GM23338 (cell line): ENCODE data around the gene TMUB1. TPM values are rescaled to one million over a fixed set of nuclear protein-coding genes. Genes with fewer than 3 reads are reported as not detected.

Experiments used
- ATAC-seq: fragments of 200-7000 bp; cut with Tn5 transposase; 3 replicates; pipeline ENCODE4 v1.9.1; 2020
- DNase-seq: peaks from one replicate; pipeline ENCODE4 v3.0.0-alpha.2; 2015; ENCODE audit warnings: low spot score
- H2AFZ ChIP-seq: fragments of 200-600 bp; sonication (generic); 2 replicates; pipeline ENCODE4 v1.8.0; 2016; ENCODE audit warnings: antibody characterized with exemption, mild to moderate bottlenecking, moderate library complexity
- H3F3A ChIP-seq: fragments of 200-600 bp; sonication (generic); replicated peaks from 2 replicates; pipeline ENCODE4 v1.8.0; 2017; ENCODE audit warnings: antibody characterized with exemption, mixed run types, low read depth
- H3K27ac ChIP-seq: fragments of 200-600 bp; sonication (generic); 2 replicates; pipeline ENCODE4 v1.6.1; 2016; ENCODE audit warnings: low read depth
- H3K27me3 ChIP-seq: fragments of 200-600 bp; sonication (generic); 2 replicates; pipeline ENCODE4 v1.8.0; 2016; ENCODE audit warnings: mild to moderate bottlenecking, mixed run types, moderate library complexity; ENCODE audit not compliant: insufficient read depth
- H3K36me3 ChIP-seq: fragments of 200-600 bp; sonication (generic); 2 replicates; pipeline ENCODE4 v1.8.0; 2016; ENCODE audit warnings: mild to moderate bottlenecking; ENCODE audit not compliant: insufficient read depth
- H3K4me1 ChIP-seq: fragments of 200-600 bp; sonication (generic); 2 replicates; pipeline ENCODE4 v1.8.0; 2016; ENCODE audit warnings: mild to moderate bottlenecking, moderate library complexity; ENCODE audit not compliant: insufficient read depth
- H3K4me2 ChIP-seq: fragments of 200-600 bp; sonication (generic); 2 replicates; pipeline ENCODE4 v1.7.1; 2017; ENCODE audit warnings: mixed run types
- H3K4me3 ChIP-seq: fragments of 200-600 bp; sonication (generic); 2 replicates; pipeline ENCODE4 v1.6.1; 2016; ENCODE audit warnings: mixed run types
- H3K79me2 ChIP-seq: fragments of 200-600 bp; sonication (generic); replicated peaks from 2 replicates; pipeline ENCODE4 v1.8.0; 2017; ENCODE audit warnings: mild to moderate bottlenecking; ENCODE audit not compliant: insufficient read depth
- H3K9me2 ChIP-seq: fragments of 200-600 bp; sonication (generic); 2 replicates; pipeline ENCODE4 v1.8.0; 2017; ENCODE audit not compliant: insufficient read depth
- H4K20me1 ChIP-seq: fragments of 200-600 bp; sonication (generic); replicated peaks from 2 replicates; pipeline ENCODE4 v1.8.0; 2017; ENCODE audit warnings: mild to moderate bottlenecking; ENCODE audit not compliant: insufficient read depth
- H3K27ac Mint-ChIP-seq: 2 replicates; pipeline ENCODE4 v1.8.0; 2020; ENCODE audit warnings: inconsistent platforms, mild to moderate bottlenecking, moderate library complexity, mixed read lengths
- H3K27me3 Mint-ChIP-seq: 3 replicates; pipeline ENCODE4 v1.8.0; 2022; ENCODE audit warnings: low read depth, mild to moderate bottlenecking, moderate library complexity, mixed read lengths, inconsistent platforms; ENCODE audit not compliant: insufficient read depth, poor library complexity
- H3K36me3 Mint-ChIP-seq: 3 replicates; pipeline ENCODE4 v1.8.0; 2021; ENCODE audit warnings: low read depth, mild to moderate bottlenecking, inconsistent platforms, moderate library complexity, mixed read lengths
- H3K4me1 Mint-ChIP-seq: 3 replicates; pipeline ENCODE4 v1.8.0; 2020; ENCODE audit warnings: mild to moderate bottlenecking, inconsistent platforms, mixed read lengths
- H3K4me3 Mint-ChIP-seq: 3 replicates; pipeline ENCODE4 v1.8.0; 2021; ENCODE audit warnings: moderate library complexity, mild to moderate bottlenecking, inconsistent platforms, mixed read lengths
- H3K9me3 Mint-ChIP-seq: 3 replicates; pipeline ENCODE4 v1.8.0; 2020; ENCODE audit warnings: moderate library complexity, mild to moderate bottlenecking, inconsistent platforms, mixed read lengths
- CREB1 ChIP-seq: fragments of 250-450 bp; sonication (Bioruptor Pico); IDR thresholded peaks from 2 replicates; pipeline ENCODE4 v1.5.0; 2020; ENCODE audit warnings: low read depth, mild to moderate bottlenecking, moderate library complexity
- CTCF ChIP-seq, 2 experiments: fragments of 200-600 bp in 1 of 2; sonication (generic) in 1 of 2; conservative IDR thresholded peaks; 2 replicates each; pipeline versions ENCODE4 v1.5.1 to v1.6.1; 2016 to 2017; ENCODE audit warnings: antibody characterized with exemption in 2 of 2, low read depth in 2 of 2, mild to moderate bottlenecking in 2 of 2, moderate library complexity in 1 of 2
- ETS1 ChIP-seq: IDR thresholded peaks from 2 replicates; pipeline ENCODE4 v1.6.1; 2016; ENCODE audit warnings: antibody characterized with exemption
- EZH2 ChIP-seq: fragments of 200-600 bp; sonication (generic); IDR thresholded peaks from one replicate; pipeline ENCODE4 v1.8.0; 2017; ENCODE audit warnings: antibody characterized with exemption, mild to moderate bottlenecking, low read depth; ENCODE audit not compliant: unreplicated experiment
- JUNB ChIP-seq: IDR thresholded peaks from one replicate; pipeline ENCODE4 v1.6.1; 2016; ENCODE audit warnings: antibody characterized with exemption; ENCODE audit not compliant: unreplicated experiment
- NANOG ChIP-seq: IDR thresholded peaks from 2 replicates; pipeline ENCODE4 v1.6.1; 2016; ENCODE audit warnings: antibody characterized with exemption, borderline replicate concordance
- POLR2AphosphoS5 ChIP-seq: IDR thresholded peaks from 2 replicates; pipeline ENCODE4 v1.6.1; 2016; ENCODE audit warnings: antibody characterized with exemption, low read depth
- REST ChIP-seq: IDR thresholded peaks from one replicate; pipeline ENCODE4 v1.6.1; 2018; ENCODE audit warnings: antibody characterized with exemption; ENCODE audit not compliant: unreplicated experiment
- STAT1 ChIP-seq: IDR thresholded peaks from one replicate; pipeline ENCODE4 v1.6.1; 2016; ENCODE audit warnings: antibody characterized with exemption; ENCODE audit not compliant: unreplicated experiment
- ZNF114 ChIP-seq: fragments of 250-450 bp; sonication (Bioruptor Pico); IDR thresholded peaks from 2 replicates; pipeline ENCODE4 v1.5.0; 2020; ENCODE audit warnings: mild to moderate bottlenecking, moderate library complexity
- ZNF331 ChIP-seq: fragments of 250-450 bp; sonication (Bioruptor Pico); IDR thresholded peaks from 2 replicates; pipeline ENCODE4 v1.5.0; 2020; ENCODE audit warnings: low read depth, mild to moderate bottlenecking, moderate library complexity
- ZNF462 ChIP-seq: fragments of 250-450 bp; sonication (Bioruptor Pico); IDR thresholded peaks from 2 replicates; pipeline ENCODE4 v1.5.0; 2020; ENCODE audit warnings: mild to moderate bottlenecking, moderate library complexity
- polyA plus RNA-seq: library from polyadenylated mRNA; unstranded; fragments of >200 nt; fragmentation: Nextera tagmentation; extraction: Ambion mirVana; gene quantifications from 2 replicates; pipeline ENCODE4 v1.2.1, GENCODE V29; 2016
- total RNA-seq: library from RNA; depleted of rRNA; stranded (reverse); fragments of >200 nt; shearing (Covaris generic); gene quantifications from 2 replicates; pipeline ENCODE4 v1.2.3, GENCODE V29; 2014

The TMUB1 gene
- total and polyA plus RNA-seq, 2 experiments from 2014 or later, result 47.6 to 61.1 TPM

- Mint-ChIP-seq H3K36me3 (peaks cover 10% of the 10 kb centered on the region; the same call in 2 of the 3 replicates), H3K27ac (no peak overlapping the region; the same call in 1 of the 2 replicates), H3K4me3 (no peak overlapping the region), H3K4me1 (peaks cover 40% of the 10 kb centered on the region), H3K27me3 (peaks cover 14% of the 10 kb centered on the region), H3K9me3 (no peaks in the 10 kb centered on the region; the same call in 2 of the 3 replicates)
- peaks cover 12% of the 10 kb centered on the region for H4K20me1 ChIP-seq
- H3K4me1 ChIP-seq, result peaks cover 52% of the 10 kb centered on the region
- no peak for DNase-seq
- no peak overlapping the region for H3K4me2 ChIP-seq
- H3K4me3 ChIP-seq, result no peak overlapping the region
- TF ChIP-seq ZNF331 (CRISPR knock-in tag) (no peak), STAT1 (no peak), ZNF114 (CRISPR knock-in tag) (no peak), POLR2AphosphoS5 (no peak), NANOG (no peak), CTCF (conservative IDR thresholded peaks at IDR 0.05; ENCODE audit: low read depth in 2 of 2) (no peak), JUNB (no peak), ETS1 (no peak), EZH2 (no peak), ZNF462 (CRISPR knock-in tag) (no peak), CREB1 (CRISPR knock-in tag) (no peak), REST (no peak)
- H3K27ac ChIP-seq, result no peak overlapping the region
- H3F3A ChIP-seq, result peaks cover 16% of the 10 kb centered on the region; the same call in 1 of the 2 replicates
- H3K27me3 ChIP-seq, result no peaks in the 10 kb centered on the region
- peaks cover 78% of the 10 kb centered on the region for H3K79me2 ChIP-seq
- ATAC-seq, result no peak
- no peaks in the 10 kb centered on the region for H3K36me3 ChIP-seq
- no peaks in the 10 kb centered on the region for H3K9me2 ChIP-seq
- H2AFZ ChIP-seq, result no peak overlapping the region
Measured at GRCh38 chr7:151100921-151101320, 17.6 kb upstream of the TMUB1 start.
